H9 (cell line): ENCODE results near the gene OR11H12. TPM values are rescaled to one million over a fixed set of nuclear protein-coding genes. Genes with fewer than 3 reads are reported as not detected.
"Not testable (repeated sequence)": the region's sequence is repeated elsewhere in the genome, so short reads cannot be mapped to it uniquely, and the experiment has no call there.

Source experiments
- DNase-seq: peaks from one replicate; pipeline ENCODE4 v3.0.0-alpha.2; 2017
- H2AFZ ChIP-seq: one replicate; pipeline ENCODE4 v1.6.1; 2013; ENCODE audit warnings: mild to moderate bottlenecking, low read length, control low read depth, moderate library complexity
- H2AK5ac ChIP-seq: 2 replicates; pipeline ENCODE4 v1.6.1; 2013; ENCODE audit warnings: low read length, control low read depth, mixed read lengths; ENCODE audit not compliant: insufficient read length
- H2BK120ac ChIP-seq: one replicate; pipeline ENCODE4 v1.6.1; 2013; ENCODE audit warnings: low read depth, mild to moderate bottlenecking, low read length, control low read depth, inconsistent platforms; ENCODE audit not compliant: poor library complexity, severe bottlenecking
- H2BK12ac ChIP-seq: 2 replicates; pipeline ENCODE4 v1.6.1; 2013; ENCODE audit warnings: low read length, control low read depth, mixed read lengths, low read depth; ENCODE audit not compliant: insufficient read length
- H2BK15ac ChIP-seq: 2 replicates; pipeline ENCODE4 v1.6.1; 2013; ENCODE audit warnings: low read depth, low read length, control low read depth
- H2BK20ac ChIP-seq: one replicate; pipeline ENCODE4 v1.6.1; 2013; ENCODE audit warnings: low read depth, mild to moderate bottlenecking, low read length, control low read depth, inconsistent platforms; ENCODE audit not compliant: poor library complexity, severe bottlenecking
- H2BK5ac ChIP-seq: 2 replicates; pipeline ENCODE4 v1.6.1; 2013; ENCODE audit warnings: low read length, control low read depth, mixed read lengths; ENCODE audit not compliant: insufficient read length
- H3K14ac ChIP-seq: 2 replicates; pipeline ENCODE4 v1.6.1; 2013; ENCODE audit warnings: low read length, control low read depth; ENCODE audit not compliant: insufficient read depth
- H3K18ac ChIP-seq: 2 replicates; pipeline ENCODE4 v1.6.1; 2013; ENCODE audit warnings: low read depth, mild to moderate bottlenecking, mixed read lengths, low read length, control low read depth; ENCODE audit not compliant: insufficient read length
- H3K23ac ChIP-seq: 2 replicates; pipeline ENCODE4 v1.6.1; 2013; ENCODE audit warnings: low read length, control low read depth, mixed read lengths, low read depth; ENCODE audit not compliant: insufficient read length
- H3K23me2 ChIP-seq: 2 replicates; pipeline ENCODE4 v1.6.1; 2013; ENCODE audit warnings: low read depth, mild to moderate bottlenecking, mixed read lengths, low read length, control low read depth; ENCODE audit not compliant: insufficient read length, poor library complexity, severe bottlenecking
- H3K27ac ChIP-seq: 2 replicates; pipeline ENCODE4 v1.5.1; 2013; ENCODE audit warnings: low read length, control low read depth, mixed read lengths, low read depth; ENCODE audit not compliant: insufficient read length
- H3K27me3 ChIP-seq: 2 replicates; pipeline ENCODE4 v1.6.1; 2013; ENCODE audit warnings: low read length, control low read depth, inconsistent platforms; ENCODE audit not compliant: insufficient read depth
- H3K4ac ChIP-seq: 2 replicates; pipeline ENCODE4 v1.6.1; 2013; ENCODE audit warnings: low read depth, mild to moderate bottlenecking, control low read depth, inconsistent platforms, low read length, moderate library complexity
- H3K4me1 ChIP-seq: 2 replicates; pipeline ENCODE4 v1.6.1; 2013; ENCODE audit warnings: low read length, control low read depth, inconsistent platforms; ENCODE audit not compliant: insufficient read depth
- H3K4me2 ChIP-seq: 2 replicates; pipeline ENCODE4 v1.6.1; 2013; ENCODE audit warnings: low read length, control low read depth, mixed read lengths; ENCODE audit not compliant: insufficient read length, insufficient read depth
- H3K56ac ChIP-seq: 2 replicates; pipeline ENCODE4 v1.6.1; 2013; ENCODE audit warnings: low read depth, mild to moderate bottlenecking, mixed read lengths, low read length, control low read depth; ENCODE audit not compliant: insufficient read length
- H3K79me1 ChIP-seq: 2 replicates; pipeline ENCODE4 v1.6.1; 2013; ENCODE audit warnings: low read depth, mild to moderate bottlenecking, moderate library complexity, low read length, control low read depth, inconsistent platforms; ENCODE audit not compliant: insufficient read depth, poor library complexity, severe bottlenecking
- H3K79me2 ChIP-seq: 2 replicates; pipeline ENCODE4 v1.6.1; 2013; ENCODE audit warnings: low read length, control low read depth, inconsistent platforms; ENCODE audit not compliant: insufficient read depth
- H3K9ac ChIP-seq: 2 replicates; pipeline ENCODE4 v1.6.1; 2013; ENCODE audit warnings: low read length, control low read depth, mixed read lengths; ENCODE audit not compliant: insufficient read length; ENCODE audit errors: extremely low read depth
- H3K9me3 ChIP-seq: one replicate; pipeline ENCODE4 v1.6.1; 2013; ENCODE audit warnings: low read depth, low read length, inconsistent platforms; ENCODE audit not compliant: control insufficient read depth
- H3T11ph ChIP-seq: one replicate; pipeline ENCODE4 v1.6.1; 2013; ENCODE audit warnings: mild to moderate bottlenecking, low read length, control low read depth, inconsistent platforms
- H4K20me1 ChIP-seq: one replicate; pipeline ENCODE4 v1.6.1; 2013; ENCODE audit not compliant: control insufficient read depth, insufficient read length, insufficient read depth
- H4K5ac ChIP-seq: 2 replicates; pipeline ENCODE4 v1.6.1; 2013; ENCODE audit warnings: low read depth, mild to moderate bottlenecking, mixed read lengths, low read length, control low read depth; ENCODE audit not compliant: insufficient read length
- H4K8ac ChIP-seq: replicated peaks from 2 replicates; pipeline ENCODE4 v1.6.1; 2013; ENCODE audit warnings: low read length, control low read depth, mixed read lengths, low read depth; ENCODE audit not compliant: insufficient read length
- H4K91ac ChIP-seq: 2 replicates; pipeline ENCODE4 v1.6.1; 2013; ENCODE audit warnings: low read depth, mild to moderate bottlenecking, moderate library complexity, mixed read lengths, low read length, control low read depth; ENCODE audit not compliant: insufficient read length
- H3K27ac Mint-ChIP-seq, 3 experiments: 2 replicates in 2 of 3; 3 replicates in 1 of 3; pipeline ENCODE4 v1.8.0; 2020 to 2021; ENCODE audit warnings: mixed read lengths in 3 of 3, mild to moderate bottlenecking in 1 of 3, moderate library complexity in 1 of 3
- H3K27me3 Mint-ChIP-seq: 2 replicates; pipeline ENCODE4 v1.8.0; 2021; ENCODE audit warnings: low read depth, mild to moderate bottlenecking, moderate library complexity, mixed read lengths
- H3K36me3 Mint-ChIP-seq, 3 experiments: 2 replicates in 2 of 3; 3 replicates in 1 of 3; pipeline ENCODE4 v1.8.0; 2020 to 2021; ENCODE audit warnings: low read depth in 3 of 3, mixed read lengths in 3 of 3; ENCODE audit not compliant: insufficient read depth in 1 of 3
- H3K4me1 Mint-ChIP-seq, 2 experiments: 2 replicates each; pipeline ENCODE4 v1.8.0; 2020; ENCODE audit warnings: mixed read lengths in 2 of 2
- H3K4me3 Mint-ChIP-seq, 2 experiments: 2 replicates in 1 of 2; 3 replicates in 1 of 2; pipeline ENCODE4 v1.8.0; 2020 to 2021; ENCODE audit warnings: mild to moderate bottlenecking in 2 of 2, mixed read lengths in 2 of 2, moderate library complexity in 1 of 2
- H3K9me3 Mint-ChIP-seq, 2 experiments: 2 replicates in 1 of 2; 3 replicates in 1 of 2; pipeline ENCODE4 v1.8.0; 2020; ENCODE audit warnings: mild to moderate bottlenecking in 2 of 2, mixed read lengths in 2 of 2, moderate library complexity in 1 of 2
- WGBS: extraction: QIAGEN DNeasy Blood & Tissue Kit; methylation state at CpG from one replicate; pipeline ENCODE4 v1.1.7; 2013; ENCODE audit warnings: missing lambda C conversion rate, low lambda C conversion rate, mixed read lengths; ENCODE audit not compliant: insufficient read length; ENCODE audit errors: extremely low coverage; 5-methylcytosine and 5-hydroxymethylcytosine counted together
- long read RNA-seq: library from polyadenylated mRNA; unstranded; transcript quantifications from one replicate; pipeline ENCODE4 v2.0.0, GENCODE V29; 2020
- total RNA-seq: library from RNA; stranded (reverse); gene quantifications from 2 replicates; pipeline ENCODE4 v1.2.1, GENCODE V29; 2021

The OR11H12 gene
- total RNA-seq = not detected in 2 replicates
- long read RNA-seq = 0 reads

GRCh38 chr14:18600817-18601216 lies at the start of gene OR11H12:
OR11H12 (plus strand) TSS chr14:18601117; CDS start chr14:18601117, 0 bp downstream.
- not testable (repeated sequence) for DNase-seq, H2BK12ac ChIP-seq, H2BK120ac ChIP-seq, H3K4me2 ChIP-seq, H3K27ac Mint-ChIP-seq, H2AFZ ChIP-seq, H2BK15ac ChIP-seq, H4K8ac ChIP-seq, H2AK5ac ChIP-seq, H3K4me1 ChIP-seq, H3K9ac ChIP-seq, H3K36me3 Mint-ChIP-seq, H3K79me2 ChIP-seq, H3K4me1 Mint-ChIP-seq, H4K20me1 ChIP-seq, H2BK20ac ChIP-seq, H3K27me3 Mint-ChIP-seq, H3K14ac ChIP-seq, H3K4me3 Mint-ChIP-seq, H3K56ac ChIP-seq, H3K79me1 ChIP-seq, H3K27ac ChIP-seq, H4K5ac ChIP-seq, H3K9me3 ChIP-seq, H2BK5ac ChIP-seq, H3K23me2 ChIP-seq, H3K27me3 ChIP-seq, H3K9me3 Mint-ChIP-seq, H3T11ph ChIP-seq, H3K23ac ChIP-seq, H3K18ac ChIP-seq, H3K4ac ChIP-seq, H4K91ac ChIP-seq
- no CpG with 5 or more reads among the region's 3 CpGs for WGBS

GRCh38 chr14:18582908-18583307 lies 18.0 kb upstream of the OR11H12 start:
- no CpG with 5 or more reads among the region's 31 CpGs for WGBS

More at GRCh38 chr14:18582908-18583307, 18.0 kb upstream of the OR11H12 start:
- H3K79me2 ChIP-seq, H3K9me3 Mint-ChIP-seq, H3K27me3 ChIP-seq, H3K56ac ChIP-seq, H4K91ac ChIP-seq, H3K14ac ChIP-seq, H3K4me2 ChIP-seq, H3K36me3 Mint-ChIP-seq, DNase-seq, H2AFZ ChIP-seq, H4K5ac ChIP-seq, H4K20me1 ChIP-seq, H3K23me2 ChIP-seq, H3K4me3 Mint-ChIP-seq, H2BK120ac ChIP-seq, H3K4me1 ChIP-seq, H3T11ph ChIP-seq, H2BK12ac ChIP-seq, H2AK5ac ChIP-seq, H3K27ac Mint-ChIP-seq, H3K27ac ChIP-seq, H3K9ac ChIP-seq, H2BK5ac ChIP-seq, H3K9me3 ChIP-seq, H3K4ac ChIP-seq, H3K18ac ChIP-seq, H2BK15ac ChIP-seq, H3K23ac ChIP-seq, H4K8ac ChIP-seq, H3K4me1 Mint-ChIP-seq, H3K27me3 Mint-ChIP-seq, H3K79me1 ChIP-seq, H2BK20ac ChIP-seq: not testable (repeated sequence)
